Measurements from ENCODE around the gene NINJ2. TPM values are rescaled to one million over a fixed set of nuclear protein-coding genes. Genes with fewer than 3 reads are reported as not detected.
"Not testable (repeated sequence)": the region's sequence is repeated elsewhere in the genome, so short reads cannot be mapped to it uniquely, and the experiment has no call there.

The NINJ2 gene, protein sequence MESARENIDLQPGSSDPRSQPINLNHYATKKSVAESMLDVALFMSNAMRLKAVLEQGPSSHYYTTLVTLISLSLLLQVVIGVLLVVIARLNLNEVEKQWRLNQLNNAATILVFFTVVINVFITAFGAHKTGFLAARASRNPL
- total RNA-seq, result 1 to 10 TPM; 5.1 to 7.5 TPM

DNA sequence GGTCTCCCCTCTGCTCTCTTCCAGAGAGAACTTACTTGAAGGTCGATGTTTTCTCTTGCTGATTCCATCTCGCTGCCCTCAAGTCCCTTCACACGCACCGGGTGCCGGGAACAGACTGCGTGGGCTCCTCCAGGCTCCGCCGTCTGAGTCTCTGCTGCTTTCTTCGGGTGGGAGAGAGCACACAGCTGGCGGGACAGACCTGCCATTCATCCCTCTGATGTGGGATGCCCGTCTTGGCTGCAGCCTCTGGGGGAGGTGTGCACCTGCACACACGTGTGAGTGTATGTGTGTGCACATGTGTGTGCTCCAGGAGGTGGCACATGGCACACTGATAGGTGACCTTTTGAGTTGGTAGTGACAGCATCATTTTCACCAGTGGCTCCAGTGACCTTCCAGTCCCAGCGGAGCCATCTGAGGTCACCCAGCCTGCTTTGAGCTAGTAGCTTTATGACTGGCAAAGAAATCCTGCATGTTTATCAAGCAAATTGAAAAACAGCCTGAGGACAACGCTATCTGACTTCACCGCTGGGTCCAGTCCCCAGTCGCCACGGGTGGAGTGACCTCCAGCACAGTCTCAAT lies at the start of gene NINJ2:
Gene NINJ2 (minus strand): TSS at position 153 of the 579 bp plus-strand sequence. CDS start 85 bp downstream, at position 68.
- POLR2A ChIA-PET, result interaction anchor here (0.6 to 1.9 kb wide), 5 partner anchors 11 to 1949 kb away, joined by 3 to 7 read pairs (median 4); no protein-coding TSS in a partner anchor
- Mint-ChIP-seq H3K4me1 (ENCODE audit: low read depth) (peaks cover 57% of the 10 kb centered on the region), H3K4me3 (peak within 1 kb of the TSS; percentile 52), H3K36me3 (no peaks in the 10 kb centered on the region), H3K27ac (peak within 1 kb of the TSS; percentile 65), H3K27me3 (no peaks in the 10 kb centered on the region), H3K9me3 (no peaks in the 10 kb centered on the region)
- intact Hi-C loops (cut with micrococcal nuclease), result no loop called here
- peak; percentile 42 for DNase-seq
- CTCF ChIA-PET, result interaction anchor here (0.9 to 2.3 kb wide), 5 partner anchors 10 to 151 kb away, joined by 3 to 10 read pairs (median 6); no protein-coding TSS in a partner anchor

- Mint-ChIP-seq H3K4me1 (ENCODE audit: low read depth) (peaks cover 27% of the 10 kb centered on the region), H3K36me3 (no peaks in the 10 kb centered on the region), H3K27ac (no peak overlapping the region), H3K27me3 (no peaks in the 10 kb centered on the region), H3K9me3 (no peaks in the 10 kb centered on the region), H3K4me3 (no peak overlapping the region)
- intact Hi-C loops (cut with micrococcal nuclease), result no loop called here
- ChIA-PET CTCF (interaction anchor here (0.6 to 1.9 kb wide), 3 partner anchors 14 to 366 kb away, joined by 3 to 13 read pairs (median 3); no protein-coding TSS in a partner anchor), POLR2A (interaction anchor here (1.0 kb wide), 1 partner anchor 45 kb away, joined by 3 read pairs; no protein-coding TSS in a partner anchor)
- DNase-seq, result no peak
These were observed 49.1 kb upstream of the NINJ2 start for GRCh38 chr12:712172-712863.

DNA sequence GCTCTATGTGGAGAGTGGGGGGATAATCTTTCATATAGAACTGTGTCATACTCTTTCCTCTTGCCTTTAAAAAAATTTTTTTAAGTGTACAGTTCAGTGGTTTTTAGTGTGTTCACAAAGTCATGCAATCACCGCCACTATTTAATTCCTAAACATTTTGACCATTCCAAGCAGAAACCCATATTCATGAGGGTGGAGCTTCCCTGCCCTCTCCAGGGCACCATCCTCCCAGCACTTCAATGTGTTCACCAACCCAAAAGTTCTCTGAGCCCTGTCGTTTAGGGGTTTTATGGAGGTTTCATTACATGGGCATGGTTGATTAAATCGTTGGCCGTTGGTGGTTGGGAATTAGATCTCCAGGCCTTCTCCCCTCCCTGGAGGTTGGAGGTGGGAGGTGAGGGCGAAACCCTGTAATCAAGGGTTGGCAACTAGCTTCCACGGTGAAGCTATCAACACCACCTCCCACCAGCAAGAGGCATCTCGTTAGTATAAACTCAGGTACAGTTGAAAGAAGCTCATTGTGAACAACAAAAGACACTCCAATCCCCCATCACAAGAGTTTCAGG lies 46.3 kb upstream of the NINJ2 start:
- Mint-ChIP-seq H3K27me3 (no peaks in the 10 kb centered on the region), H3K4me3 (no peak overlapping the region), H3K4me1 (ENCODE audit: low read depth) (peaks cover 19% of the 10 kb centered on the region), H3K9me3 (no peaks in the 10 kb centered on the region), H3K36me3 (no peaks in the 10 kb centered on the region), H3K27ac (no peak overlapping the region)
- POLR2A ChIA-PET, result no interaction called here
- DNase-seq, result no peak
- intact Hi-C loops (cut with micrococcal nuclease), result no loop called here
- CTCF ChIA-PET, result no interaction called here

DNA sequence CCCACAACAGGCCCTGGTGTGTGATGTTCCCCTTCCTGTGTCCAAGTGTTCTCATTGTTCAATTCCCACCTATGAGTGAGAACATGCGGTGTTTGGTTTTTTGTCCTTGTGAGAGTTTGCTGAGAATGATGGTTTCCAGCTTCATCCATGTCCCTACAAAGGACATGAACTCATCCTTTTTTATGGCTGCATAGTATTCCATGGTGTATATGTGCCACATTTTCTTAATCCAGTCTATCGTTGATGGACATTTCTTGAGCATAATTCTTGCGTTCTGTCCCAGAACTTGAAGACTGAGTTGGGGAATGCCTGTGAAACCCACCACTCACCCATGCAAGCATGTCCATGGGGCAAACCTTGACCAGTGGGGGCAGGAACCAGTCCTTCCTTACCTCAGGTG lies 44.8 kb upstream of the NINJ2 start:
- peaks cover 17% of the 10 kb centered on the region for H3K4me1 Mint-ChIP-seq (ENCODE audit: low read depth)

GRCh38 chr12:704516-705242 lies 41.4 kb upstream of the NINJ2 start:
- Mint-ChIP-seq H3K4me1 (ENCODE audit: low read depth) (peaks cover 6% of the 10 kb centered on the region), H3K4me3 (no peak overlapping the region), H3K36me3 (no peaks in the 10 kb centered on the region), H3K27me3 (no peaks in the 10 kb centered on the region), H3K27ac (no peak overlapping the region), H3K9me3 (peaks cover under 1% of the 10 kb centered on the region)
- no peak for DNase-seq
- intact Hi-C loops (cut with micrococcal nuclease), result no loop called here
- ChIA-PET POLR2A (no interaction called here), CTCF (no interaction called here)

More for the DNA sequence above, 44.8 kb upstream of the NINJ2 start:
- DNase-seq; H3K9me3 Mint-ChIP-seq; H3K36me3 Mint-ChIP-seq; H3K27me3 Mint-ChIP-seq; intact Hi-C loops (cut with micrococcal nuclease); H3K27ac Mint-ChIP-seq; H3K4me3 Mint-ChIP-seq; CTCF ChIA-PET; POLR2A ChIA-PET: not testable (repeated sequence)

DNA sequence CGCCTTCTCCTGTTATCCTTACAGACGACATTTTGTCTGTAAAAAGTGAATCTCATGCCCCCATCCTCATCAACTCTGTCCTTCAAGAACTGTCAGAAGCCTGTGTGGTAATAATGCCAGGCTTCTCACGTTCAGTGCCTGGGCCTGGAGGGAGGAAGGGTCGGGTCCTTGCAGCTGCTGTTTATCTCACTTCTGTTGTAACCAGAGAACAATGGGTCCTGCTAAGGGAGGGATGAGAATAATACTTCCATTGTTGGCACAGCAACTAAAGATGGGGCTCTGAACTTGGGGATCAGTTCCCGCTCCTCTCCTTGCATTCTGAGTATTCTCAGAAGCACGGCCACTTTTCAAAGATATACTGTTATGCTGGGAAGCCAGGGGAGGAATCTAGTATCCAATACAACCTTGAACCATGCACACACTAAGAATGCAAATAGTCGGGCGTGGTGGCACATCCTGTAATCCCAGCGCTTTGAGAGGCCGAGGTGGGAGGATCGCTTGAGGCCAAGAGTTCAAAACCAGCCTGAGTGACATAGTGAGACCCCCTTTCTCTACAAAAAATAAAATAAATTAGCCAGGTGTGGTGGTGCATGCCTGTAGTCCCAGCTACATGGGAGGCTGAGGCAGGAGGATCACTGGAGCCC lies 38.8 kb upstream of the NINJ2 start:
- ChIA-PET POLR2A (no interaction called here), CTCF (no interaction called here)
- Mint-ChIP-seq H3K4me1 (ENCODE audit: low read depth) (peaks cover 14% of the 10 kb centered on the region), H3K4me3 (no peak overlapping the region), H3K9me3 (peaks cover 20% of the 10 kb centered on the region), H3K36me3 (peaks cover 5% of the 10 kb centered on the region), H3K27ac (no peak overlapping the region), H3K27me3 (no peaks in the 10 kb centered on the region)
- DNase-seq, result no peak
- intact Hi-C loops (cut with micrococcal nuclease), result no loop called here

DNA sequence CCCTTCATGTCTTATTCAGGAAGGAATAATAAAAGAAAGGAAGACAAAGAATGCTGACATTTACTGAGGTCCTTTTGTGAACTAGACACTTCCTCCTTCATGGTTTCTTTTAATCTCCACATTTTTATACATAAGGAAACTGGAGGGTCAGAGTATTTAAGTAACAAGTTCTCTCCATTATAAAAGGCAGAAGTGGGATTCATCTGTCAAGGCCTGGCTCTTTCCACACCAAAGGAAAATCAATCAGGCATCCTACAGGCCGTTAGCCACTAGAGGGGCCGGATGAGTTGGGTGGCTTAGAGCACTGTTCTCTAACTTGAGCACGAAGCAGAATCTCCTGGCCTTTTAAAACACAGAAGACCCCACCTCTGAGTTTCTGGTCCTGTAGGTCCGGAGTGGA lies 36.8 kb upstream of the NINJ2 start:
- Mint-ChIP-seq H3K27me3 (no peaks in the 10 kb centered on the region), H3K9me3 (peaks cover 20% of the 10 kb centered on the region), H3K4me3 (no peak overlapping the region), H3K36me3 (peaks cover 5% of the 10 kb centered on the region), H3K27ac (no peak overlapping the region), H3K4me1 (ENCODE audit: low read depth) (peaks cover 14% of the 10 kb centered on the region)
- intact Hi-C loops (cut with micrococcal nuclease), result no loop called here
- POLR2A ChIA-PET, result interaction anchor here (1.1 kb wide), 1 partner anchor 26 kb away, joined by 3 read pairs; no protein-coding TSS in a partner anchor
- DNase-seq, result no peak
- CTCF ChIA-PET, result no interaction called here

DNA sequence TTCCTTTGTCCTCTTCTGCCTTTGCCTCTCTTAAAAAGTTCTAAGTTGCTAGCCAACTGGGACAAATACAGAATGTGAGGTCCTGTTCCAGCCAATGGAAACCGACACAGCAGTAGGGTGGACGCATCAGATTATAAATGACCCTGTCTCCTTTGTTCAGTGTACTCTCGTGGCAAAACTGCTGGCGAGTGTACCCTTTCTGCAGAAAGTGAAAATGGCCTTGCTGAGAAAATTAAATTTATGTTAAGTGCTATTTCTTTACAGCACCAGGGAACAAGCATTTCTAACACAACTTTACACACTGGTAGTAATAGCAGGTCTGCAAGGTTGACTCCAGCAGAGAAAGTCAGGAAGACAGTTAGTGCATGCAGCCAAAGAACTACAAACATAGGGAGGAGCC lies 35.0 kb upstream of the NINJ2 start:
- H3K27me3 Mint-ChIP-seq; H3K4me3 Mint-ChIP-seq; intact Hi-C loops (cut with micrococcal nuclease); DNase-seq; H3K27ac Mint-ChIP-seq; CTCF ChIA-PET; H3K4me1 Mint-ChIP-seq (ENCODE audit: low read depth); H3K36me3 Mint-ChIP-seq; POLR2A ChIA-PET: not testable (repeated sequence)
- peaks cover 20% of the 10 kb centered on the region for H3K9me3 Mint-ChIP-seq

DNA sequence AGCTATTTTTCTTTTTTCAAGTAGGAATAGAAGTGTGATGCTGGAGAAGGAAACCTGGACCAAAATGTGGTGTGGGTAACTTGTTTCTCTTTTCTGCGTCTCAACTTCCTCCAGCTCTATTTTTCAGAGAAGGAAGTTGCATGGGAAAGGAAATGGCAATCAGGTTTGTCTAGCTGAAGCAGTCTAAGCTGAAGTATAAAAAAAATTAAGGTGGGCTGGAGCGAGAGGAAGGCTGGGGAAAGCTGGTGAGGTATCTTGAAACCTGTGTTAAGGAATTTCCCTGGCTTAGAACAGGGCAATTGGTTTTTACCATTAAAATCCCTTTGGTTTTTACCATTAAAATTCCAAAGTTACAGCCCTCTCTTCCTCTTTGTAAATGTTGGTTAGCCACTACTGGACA lies 34.2 kb upstream of the NINJ2 start:
- no peak overlapping the region for H3K4me3 Mint-ChIP-seq
- no peak for DNase-seq
- ChIA-PET POLR2A (no interaction called here), CTCF (no interaction called here)
- H3K36me3 Mint-ChIP-seq, result peaks cover 5% of the 10 kb centered on the region
- H3K27ac Mint-ChIP-seq, result no peak overlapping the region
- intact Hi-C loops (cut with micrococcal nuclease), result no loop called here
- H3K9me3 Mint-ChIP-seq, result peaks cover 20% of the 10 kb centered on the region
- H3K4me1 Mint-ChIP-seq (ENCODE audit: low read depth), result peaks cover 8% of the 10 kb centered on the region
- H3K27me3 Mint-ChIP-seq, result no peaks in the 10 kb centered on the region

DNA sequence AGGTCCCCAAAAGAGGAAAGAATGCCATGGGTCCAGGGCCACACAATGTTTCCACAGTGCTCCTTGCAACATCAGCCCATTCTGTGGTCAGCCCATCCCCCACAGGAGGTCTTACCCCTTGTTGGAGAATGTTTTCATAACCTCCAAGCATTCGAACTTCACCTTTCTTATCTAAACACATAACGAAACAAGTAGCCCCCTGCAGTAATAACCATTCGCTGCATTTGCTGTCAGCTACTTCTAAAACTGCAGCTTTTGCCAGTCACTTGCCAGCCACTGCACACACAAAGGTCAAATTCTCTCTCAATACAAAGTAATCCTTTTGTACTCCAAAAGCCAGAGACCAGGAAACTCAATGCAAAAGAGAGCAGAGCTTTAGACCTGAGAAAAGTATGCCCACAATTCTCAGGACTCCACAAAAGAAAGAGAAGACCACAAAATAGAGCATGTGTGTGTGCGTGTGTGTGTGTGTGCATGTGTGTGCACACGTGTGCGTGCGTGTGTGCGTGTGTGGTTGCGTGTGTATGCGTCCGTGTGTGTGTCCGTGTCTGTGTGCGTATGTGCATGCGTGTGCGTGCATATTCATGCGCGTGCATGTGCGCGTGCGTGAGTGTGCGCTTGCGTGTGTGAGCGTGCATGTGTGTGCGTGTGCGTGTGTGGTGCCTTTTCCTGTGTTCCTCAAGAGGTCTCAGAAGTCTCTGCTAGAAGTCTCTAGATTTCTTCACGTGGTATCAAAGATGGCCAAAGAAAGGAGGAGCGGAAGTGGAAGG lies 31.7 kb upstream of the NINJ2 start:
- CTCF ChIA-PET, result interaction anchor here (0.6 kb wide), 1 partner anchor 200 kb away, joined by 4 read pairs; no protein-coding TSS in a partner anchor
- intact Hi-C loops (cut with micrococcal nuclease), result no loop called here
- H3K27ac Mint-ChIP-seq, result no peak overlapping the region

DNA sequence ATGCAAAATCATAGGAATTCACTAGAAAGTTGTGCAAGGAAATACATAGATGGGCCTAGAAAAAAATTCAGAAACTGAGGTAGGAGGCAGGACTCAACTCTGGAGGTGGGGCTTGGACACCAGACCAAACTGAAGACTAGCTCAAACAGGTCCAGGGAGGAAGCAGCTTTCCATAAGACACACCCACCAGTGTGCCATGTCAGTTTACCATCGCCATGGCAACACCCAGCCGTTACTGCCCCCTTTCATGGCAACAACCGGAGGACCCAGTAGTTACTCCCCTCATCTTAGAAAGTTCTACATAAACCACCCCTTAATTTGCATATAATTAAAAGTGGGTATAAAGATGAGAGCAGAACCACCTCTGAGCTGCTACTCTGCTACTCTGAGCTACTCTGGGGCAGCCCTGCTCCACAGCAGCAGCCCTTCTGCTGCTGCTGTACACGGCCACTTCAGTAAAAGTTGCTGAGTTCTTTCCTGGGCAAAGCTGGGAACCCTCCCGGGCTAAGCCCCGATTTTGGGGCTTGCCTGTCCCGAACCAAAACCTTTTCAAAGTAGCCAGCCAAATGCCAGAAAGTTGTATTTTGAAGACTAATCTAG lies 30.8 kb upstream of the NINJ2 start:
- Mint-ChIP-seq H3K4me1 (ENCODE audit: low read depth) (peaks cover 8% of the 10 kb centered on the region), H3K9me3 (peaks cover 19% of the 10 kb centered on the region), H3K36me3 (peaks cover 5% of the 10 kb centered on the region), H3K4me3 (no peak overlapping the region), H3K27me3 (no peaks in the 10 kb centered on the region), H3K27ac (no peak overlapping the region)
- intact Hi-C loops (cut with micrococcal nuclease), result no loop called here
- CTCF ChIA-PET, result no interaction called here
- POLR2A ChIA-PET, result no interaction called here
- DNase-seq, result no peak

More for the DNA sequence above, 31.7 kb upstream of the NINJ2 start:
- H3K9me3 Mint-ChIP-seq, result peaks cover 20% of the 10 kb centered on the region
- peaks cover 8% of the 10 kb centered on the region for H3K4me1 Mint-ChIP-seq (ENCODE audit: low read depth)
- H3K27me3 Mint-ChIP-seq, result no peaks in the 10 kb centered on the region
- DNase-seq, result no peak
- peaks cover 5% of the 10 kb centered on the region for H3K36me3 Mint-ChIP-seq
- no peak overlapping the region for H3K4me3 Mint-ChIP-seq
- POLR2A ChIA-PET, result no interaction called here
